Endometrial microvascular endothelial cells (primary cell): ENCODE data around the gene GATA2. TPM values are rescaled to one million over a fixed set of nuclear protein-coding genes. Genes with fewer than 3 reads are reported as not detected.

ENCODE experiments used
- in situ Hi-C: cut with HindIII; loops from 2 replicates; pipeline ENCODE4 v1.10.0; 2017; ENCODE audit warnings: low sequenced_read_pairs, low pct_unique_long_range_greater_than_20kb; ENCODE audit errors: inconsistent ontology term
- total RNA-seq: library from RNA; depleted of rRNA; stranded (reverse); fragments of >200 nt; gene quantifications from one replicate; pipeline ENCODE4 v1.2.3, GENCODE V29; 2015; ENCODE audit errors: inconsistent ontology term

Gene GATA2
- total RNA-seq, 1 donor from 2014 or later = 66.8 TPM

GRCh38 chr3:128490915-128491690 lies 1.9 kb downstream of the GATA2 start:
- in situ Hi-C loops = loop anchor here (10.0 kb wide), 1 partner anchor 66 kb away; no protein-coding TSS in a partner anchor

- in situ Hi-C loops = loop anchor here (10.0 kb wide), 1 partner anchor 66 kb away; no protein-coding TSS in a partner anchor
Measured at GRCh38 chr3:128490650-128490914, 2.4 kb downstream of the GATA2 start.

- in situ Hi-C loops = loop anchor here (10.0 kb wide), 1 partner anchor 65 kb away; no protein-coding TSS in a partner anchor
Measured at GRCh38 chr3:128489927-128490649, 2.9 kb downstream of the GATA2 start.

GRCh38 chr3:128489674-128489926 lies 3.4 kb downstream of the GATA2 start:
- in situ Hi-C loops = no loop called here

DNA sequence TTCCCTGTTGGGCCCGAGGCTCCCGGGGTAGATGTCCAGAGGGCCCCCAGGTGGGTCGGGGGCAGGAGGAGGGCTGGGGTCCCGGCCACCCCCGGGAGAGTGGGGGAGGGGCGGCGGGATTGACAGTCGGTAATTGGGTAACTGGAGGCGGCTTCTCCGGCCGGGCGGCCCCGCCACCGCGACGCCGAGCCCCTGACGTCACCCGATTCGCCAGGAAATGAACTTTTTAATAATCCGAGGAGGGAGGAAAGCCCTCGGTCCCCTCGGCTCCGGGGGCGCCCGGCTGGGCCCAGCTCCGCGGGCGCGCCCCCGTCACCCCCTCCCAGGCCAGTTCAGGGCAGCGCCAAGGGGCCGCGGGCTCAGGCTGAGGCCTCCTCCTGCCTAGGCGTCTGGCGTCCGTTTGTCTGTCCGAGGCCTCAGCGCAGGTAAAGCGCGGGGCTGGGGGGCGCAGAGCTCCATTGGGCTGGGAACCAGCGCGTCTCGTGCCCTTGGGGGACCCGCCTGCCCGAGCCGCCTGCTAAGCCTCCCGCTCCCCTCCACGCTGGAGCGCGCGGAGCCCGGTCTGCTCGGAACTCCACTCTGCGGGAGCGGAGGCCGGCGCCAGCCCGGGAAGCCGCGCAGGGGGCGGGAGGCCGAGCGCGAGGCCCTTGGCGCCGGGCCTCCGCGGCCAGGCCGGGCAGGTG lies 3.9 kb downstream of the GATA2 start:
- in situ Hi-C loops = no loop called here

DNA sequence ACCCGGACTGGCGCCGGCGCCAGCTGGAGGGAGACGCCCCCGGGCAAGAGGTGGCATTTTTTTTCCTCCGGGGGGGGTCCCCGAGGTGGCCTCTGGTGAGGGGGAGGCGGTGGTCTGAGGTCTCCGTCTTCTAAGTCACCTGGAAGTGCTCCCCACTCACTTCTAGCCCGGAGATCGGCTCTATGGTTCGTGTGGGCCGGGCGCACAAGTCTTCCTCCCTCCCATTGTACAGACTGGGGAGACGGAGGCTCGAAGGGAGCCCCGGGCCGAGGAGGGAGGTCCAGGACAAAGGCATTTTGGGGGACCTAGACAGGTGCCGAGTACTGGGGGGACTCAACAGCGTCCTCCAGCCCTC lies 4.4 kb downstream of the GATA2 start:
- in situ Hi-C loops = no loop called here

DNA sequence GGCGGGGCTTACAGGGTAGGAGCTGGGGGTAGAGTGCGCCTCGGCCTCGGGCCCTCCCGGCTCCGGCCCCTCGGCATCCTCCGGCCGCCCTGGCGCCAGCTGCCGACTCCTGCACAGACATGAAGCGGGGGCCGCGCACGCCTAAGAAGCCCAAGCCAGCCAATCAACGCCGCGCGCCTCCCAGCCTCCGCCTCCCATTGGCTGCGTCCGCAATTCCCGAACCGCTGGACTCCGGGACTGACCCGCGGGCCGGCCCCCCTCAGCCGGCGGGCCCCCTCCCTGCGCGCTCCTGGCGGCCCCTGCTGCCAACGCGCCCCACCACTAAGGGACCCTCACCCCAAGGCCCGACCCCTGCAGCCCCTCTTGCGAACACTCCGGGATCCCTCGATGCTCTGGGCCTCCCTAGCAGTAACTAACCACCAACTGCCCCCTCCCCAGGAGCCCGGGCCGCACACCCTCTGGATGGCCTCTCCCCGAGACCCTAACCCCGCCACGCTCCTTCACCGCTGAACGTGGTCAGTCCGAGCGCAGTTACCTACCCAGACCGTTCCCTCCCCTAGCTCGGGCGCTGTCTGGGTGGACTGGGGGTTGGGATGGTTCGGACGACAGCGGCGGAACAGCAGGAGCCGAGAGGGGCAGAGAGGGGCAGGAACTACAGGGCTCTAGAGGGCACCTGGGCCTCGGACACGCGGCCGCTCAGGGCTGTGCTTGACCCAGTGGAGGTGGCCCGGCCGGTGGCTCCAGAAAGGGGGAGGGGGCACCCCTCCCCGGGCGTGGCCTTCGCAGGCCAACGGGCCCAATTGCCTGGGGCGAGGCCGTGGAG lies 5.0 kb downstream of the GATA2 start:
- in situ Hi-C loops = no loop called here

- in situ Hi-C loops = no loop called here
Measured at GRCh38 chr3:128487538-128487812, 5.5 kb downstream of the GATA2 start.

GRCh38 chr3:128486681-128487537 lies 6.1 kb downstream of the GATA2 start:
- in situ Hi-C loops = no loop called here

DNA sequence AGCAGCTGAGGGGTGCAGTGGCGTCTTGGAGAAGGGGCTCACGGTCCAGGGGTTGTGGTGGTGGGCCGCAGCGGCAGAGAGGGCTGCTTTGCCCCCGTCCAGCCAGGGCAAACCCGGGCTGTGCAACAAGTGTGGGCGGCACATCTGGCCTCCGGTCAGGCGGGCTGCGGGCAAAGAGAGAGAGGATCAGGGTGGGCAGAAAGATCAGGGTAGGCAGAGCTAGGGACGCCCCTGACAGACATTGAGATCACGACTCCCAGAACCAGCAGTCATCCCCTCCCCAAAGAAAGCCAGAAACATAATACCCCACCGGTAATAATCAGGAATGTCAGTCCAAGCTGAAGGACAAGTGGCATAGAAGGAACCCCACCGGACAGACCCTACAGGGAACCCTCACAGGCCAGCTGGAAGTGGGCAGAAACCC lies 6.8 kb downstream of the GATA2 start:
- in situ Hi-C loops = no loop called here

- in situ Hi-C loops = no loop called here
Measured at GRCh38 chr3:128485282-128486204, 7.5 kb downstream of the GATA2 start.

- in situ Hi-C loops = no loop called here
Measured at GRCh38 chr3:128484404-128485281, 8.4 kb downstream of the GATA2 start.

DNA sequence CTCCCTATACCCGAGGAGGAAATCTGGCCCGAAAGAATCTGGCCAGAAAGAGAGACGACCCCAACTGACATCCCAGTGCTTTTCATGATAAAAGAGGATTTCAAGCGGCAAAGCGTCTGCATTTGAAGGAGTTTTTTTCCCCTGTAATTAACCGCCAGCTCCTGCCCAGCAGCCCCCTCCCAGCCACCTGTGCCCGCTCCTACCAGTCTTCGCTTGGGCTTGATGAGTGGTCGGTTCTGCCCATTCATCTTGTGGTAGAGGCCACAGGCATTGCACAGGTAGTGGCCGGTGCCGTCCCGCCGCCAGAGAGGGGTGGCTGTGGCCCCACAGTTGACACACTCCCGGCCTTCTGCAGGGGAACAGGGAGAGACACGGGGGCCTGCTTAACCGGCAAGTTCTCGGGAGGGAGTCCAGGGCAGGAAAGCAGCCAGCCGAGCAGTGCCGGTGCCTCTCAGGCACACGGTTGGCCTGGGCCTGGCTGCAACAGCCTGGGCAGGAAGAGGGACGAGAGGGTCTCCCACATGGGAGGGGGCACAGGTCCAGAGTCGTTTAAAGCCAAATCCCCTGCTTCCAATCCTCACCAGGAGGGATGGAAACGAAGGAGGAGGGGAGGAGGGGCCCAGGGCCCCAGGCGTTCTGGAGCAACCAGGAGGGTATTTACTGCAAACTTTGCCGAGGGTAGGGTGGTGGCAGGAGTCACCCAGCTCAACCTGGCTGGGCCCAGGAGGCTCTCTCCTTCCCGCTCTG lies 9.2 kb downstream of the GATA2 start:
- in situ Hi-C loops = no loop called here

DNA sequence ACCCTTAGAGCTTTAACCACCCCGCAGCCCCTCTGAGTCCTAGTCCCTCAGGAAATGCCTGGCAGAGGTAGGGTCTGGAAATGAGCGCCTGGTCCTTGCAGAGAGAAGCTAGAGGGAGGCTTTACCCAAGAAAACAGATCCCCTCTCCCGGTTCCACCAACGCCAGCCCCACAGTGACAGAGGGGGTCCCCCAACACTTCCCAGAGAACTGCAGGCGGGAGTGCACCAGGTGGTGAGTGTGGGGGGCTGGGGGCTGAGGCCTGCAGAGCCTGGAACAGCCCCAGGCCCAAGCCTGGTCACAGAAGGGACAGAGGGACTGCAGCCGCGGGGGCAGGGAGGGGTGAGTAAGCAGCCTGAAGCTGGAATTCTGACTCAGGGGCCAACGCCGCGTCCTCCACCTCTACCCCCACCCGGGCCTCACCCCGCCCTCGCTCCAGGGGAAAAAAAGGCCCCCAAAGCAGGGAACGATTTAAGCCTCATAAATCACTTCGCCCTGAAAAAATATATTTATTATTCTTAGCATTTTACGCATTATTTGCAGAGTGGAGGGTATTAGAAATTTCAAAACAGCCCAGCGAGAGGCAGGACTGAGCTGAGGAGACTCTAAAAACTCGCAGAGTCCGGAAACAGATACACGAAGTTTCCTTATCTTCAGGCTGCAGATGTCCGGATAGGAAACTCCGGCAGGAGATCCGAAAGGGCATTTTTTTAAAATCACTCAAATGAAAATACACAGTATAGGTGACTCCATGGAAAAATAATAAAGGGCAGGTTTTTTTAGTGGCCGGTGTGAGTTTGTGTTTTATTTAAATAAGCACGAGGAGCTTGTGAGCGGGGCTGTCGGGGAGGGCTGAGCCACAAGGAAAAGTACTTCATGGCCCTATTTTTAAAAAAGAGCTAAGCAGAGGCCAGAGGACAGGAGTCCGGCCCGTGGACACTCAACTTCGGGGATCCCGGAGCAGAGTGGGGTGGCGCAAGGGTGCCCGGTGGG lies 10.0 kb downstream of the GATA2 start:
- in situ Hi-C loops = no loop called here

- in situ Hi-C loops = no loop called here
Measured at GRCh38 chr3:128482175-128482574, 10.8 kb downstream of the GATA2 start.
